Fibroblast of skin of scalp (primary cell): ENCODE data around the gene CTDSPL2. TPM values are rescaled to one million over a fixed set of nuclear protein-coding genes. Genes with fewer than 3 reads are reported as not detected.
"Not testable (repeated sequence)": the region's sequence is repeated elsewhere in the genome, so short reads cannot be mapped to it uniquely, and the experiment has no call there.

ENCODE experiments used
- DNase-seq: peaks from one replicate; pipeline ENCODE4 v3.0.0-alpha.2; 2013
- polyA plus RNA-seq, 2 experiments: library from polyadenylated mRNA; unstranded; fragments of 120-200 nt; gene quantifications; one replicate each; pipeline ENCODE4 v1.2.1, GENCODE V29; 2013; ENCODE audit not compliant: insufficient read length in 2 of 2

The CTDSPL2 gene
- 34.0 TPM for polyA plus RNA-seq (2013, experiment 1 of 2; ENCODE audit: insufficient read length)
- polyA plus RNA-seq (2013, experiment 2 of 2; ENCODE audit: insufficient read length), result 35.1 TPM

GRCh38 chr15:44426975-44427755 lies at the start of gene CTDSPL2:
CTDSPL2 (plus strand) TSS chr15:44427629; CDS start chr15:44459015, 31,386 bp downstream.
- peak; percentile 99 for DNase-seq

GRCh38 chr15:44381236-44381635 lies 46.2 kb upstream of the CTDSPL2 start:
- DNase-seq, result no peak

- DNase-seq, result no peak
Measured at GRCh38 chr15:44385344-44385942, 42.0 kb upstream of the CTDSPL2 start.

- DNase-seq, result peak; percentile 15
Measured at GRCh38 chr15:44394062-44394461, 33.4 kb upstream of the CTDSPL2 start.

- no peak for DNase-seq
Measured at GRCh38 chr15:44394562-44394961, 32.9 kb upstream of the CTDSPL2 start.

GRCh38 chr15:44397869-44398268 lies 29.6 kb upstream of the CTDSPL2 start:
- DNase-seq, result no peak

- no peak for DNase-seq
Measured at GRCh38 chr15:44414001-44414400, 13.4 kb upstream of the CTDSPL2 start.

- DNase-seq, result no peak
Measured at GRCh38 chr15:44427756-44428724, 611 bp downstream of the CTDSPL2 start.

GRCh38 chr15:44435893-44436667 lies 8.7 kb downstream of the CTDSPL2 start:
- peak; percentile 11 for DNase-seq

GRCh38 chr15:44438402-44438801 lies 11.0 kb downstream of the CTDSPL2 start:
- DNase-seq, result no peak

GRCh38 chr15:44441095-44441501 lies 13.7 kb downstream of the CTDSPL2 start:
- DNase-seq, result no peak

GRCh38 chr15:44443515-44443914 lies 16.1 kb downstream of the CTDSPL2 start:
- DNase-seq, result no peak

- no peak for DNase-seq
Measured at GRCh38 chr15:44447772-44448376, 20.4 kb downstream of the CTDSPL2 start.

GRCh38 chr15:44450172-44450571 lies 22.7 kb downstream of the CTDSPL2 start:
- no peak for DNase-seq

GRCh38 chr15:44453578-44454283 lies 26.3 kb downstream of the CTDSPL2 start:
- DNase-seq, result not testable (repeated sequence)

- no peak for DNase-seq
Measured at GRCh38 chr15:44458429-44458828, 31.0 kb downstream of the CTDSPL2 start.

- peak; percentile 70 for DNase-seq
Measured at GRCh38 chr15:44468709-44469385, 41.4 kb downstream of the CTDSPL2 start.

GRCh38 chr15:44471885-44472455 lies 44.5 kb downstream of the CTDSPL2 start:
- peak; percentile 54 for DNase-seq

GRCh38 chr15:44479343-44479742 lies 51.9 kb downstream of the CTDSPL2 start:
- no peak for DNase-seq

GRCh38 chr15:44482090-44482489 lies 54.7 kb downstream of the CTDSPL2 start:
- no peak for DNase-seq
